Activated CD4-positive, alpha-beta T cell treated with anti-CD3 and anti-CD28 coated beads for 36 hours (primary cell): ENCODE measurements around the gene CAMTA1. TPM values are rescaled to one million over a fixed set of nuclear protein-coding genes. Genes with fewer than 3 reads are reported as not detected.

Experiments
- ATAC-seq: fragments of 200-7000 bp; cut with Tn5 transposase; one replicate; pipeline ENCODE4 v1.10.0; 2021; ENCODE audit warnings: mild to moderate bottlenecking, moderate library complexity
- CTCF ChIA-PET: fragments of 350-600 bp; sonication (Branson Sonifier 250); formaldehyde crosslinking; loops from one replicate; lab custom pipeline; 2021; ENCODE audit warnings: antibody characterized with exemption; lab: Charles Lee
- POLR2A ChIA-PET: fragments of 350-600 bp; sonication (Branson Sonifier 250); formaldehyde crosslinking; loops from one replicate; lab custom pipeline; 2021; ENCODE audit warnings: antibody characterized with exemption, inconsistent platforms; lab: Charles Lee
- DNase-seq: peaks from one replicate; pipeline ENCODE4 v3.0.0-alpha.2; 2020
- H3K27ac Mint-ChIP-seq: one replicate; pipeline ENCODE4 v1.8.0; 2021; ENCODE audit warnings: mixed read lengths
- H3K27me3 Mint-ChIP-seq: one replicate; pipeline ENCODE4 v1.8.0; 2021; ENCODE audit warnings: mixed read lengths
- H3K36me3 Mint-ChIP-seq: one replicate; pipeline ENCODE4 v1.8.0; 2021; ENCODE audit warnings: low read depth, mixed read lengths
- H3K4me1 Mint-ChIP-seq: one replicate; pipeline ENCODE4 v1.8.0; 2021; ENCODE audit warnings: mixed read lengths
- H3K4me3 Mint-ChIP-seq: one replicate; pipeline ENCODE4 v1.8.0; 2021; ENCODE audit warnings: mild to moderate bottlenecking, moderate library complexity, mixed read lengths
- H3K9me3 Mint-ChIP-seq: one replicate; pipeline ENCODE4 v1.8.0; 2021; ENCODE audit warnings: low read depth, mixed read lengths
- intact Hi-C, 2 experiments: fragments of 100-400 bp; cut with DNase I in 1 of 2; cut with micrococcal nuclease in 1 of 2; formaldehyde crosslinking; loops; one replicate each; pipeline versions ENCODE4 v1.14.2 to v1.15.1; 2022 to 2024; cut with DNase I, micrococcal nuclease
- total RNA-seq, 2 experiments: library from RNA; stranded (reverse); gene quantifications; one replicate each; pipeline ENCODE4 v1.2.3, GENCODE V29; 2021

The CAMTA1 gene
- total RNA-seq, 2 experiments from 2014 or later: 62.3 to 76.7 TPM

DNA sequence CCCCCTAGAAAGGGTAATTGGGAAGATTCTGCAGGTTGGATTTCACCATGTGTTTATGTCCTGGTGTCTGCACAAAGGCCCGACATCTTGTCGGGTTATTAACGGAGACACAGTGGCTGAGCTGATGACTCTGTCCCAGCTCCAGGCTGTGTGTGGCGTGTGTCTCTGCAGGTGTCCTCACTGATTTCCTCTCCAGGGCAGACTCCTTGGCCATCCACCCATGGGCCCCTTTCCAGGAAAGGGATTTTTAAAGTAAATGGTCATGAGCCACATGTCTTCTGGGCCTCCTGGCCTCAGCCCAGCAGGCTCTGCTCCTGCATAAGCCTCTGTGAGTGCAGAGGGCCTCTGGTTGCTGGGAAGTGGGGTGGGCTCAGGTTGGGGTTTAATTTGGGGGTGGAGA lies 567.1 kb downstream of the CAMTA1 start:
- intact Hi-C loops: no loop called here
- CTCF ChIA-PET: no interaction called here
- ATAC-seq: no peak

GRCh38 chr1:7352974-7353373 lies 567.7 kb downstream of the CAMTA1 start:
- intact Hi-C loops: no loop called here
- Mint-ChIP-seq H3K9me3 (no peaks in the 10 kb centered on the region), H3K27me3 (no peaks in the 10 kb centered on the region), H3K27ac (no peak overlapping the region), H3K36me3 (no peaks in the 10 kb centered on the region), H3K4me1 (no peaks in the 10 kb centered on the region), H3K4me3 (no peak overlapping the region)
- POLR2A ChIA-PET: no interaction called here
- CTCF ChIA-PET: no interaction called here
- ATAC-seq: no peak
- DNase-seq: no peak

More for the DNA sequence above, 567.1 kb downstream of the CAMTA1 start:
- H3K36me3 Mint-ChIP-seq: no peaks in the 10 kb centered on the region
- H3K27ac Mint-ChIP-seq: no peak overlapping the region
- H3K27me3 Mint-ChIP-seq: no peaks in the 10 kb centered on the region
- no peak overlapping the region for H3K4me3 Mint-ChIP-seq
- no peak for DNase-seq
- H3K9me3 Mint-ChIP-seq: no peaks in the 10 kb centered on the region
- POLR2A ChIA-PET: no interaction called here
- no peaks in the 10 kb centered on the region for H3K4me1 Mint-ChIP-seq

- ATAC-seq: no peak
- H3K27ac Mint-ChIP-seq: no peak overlapping the region
- H3K9me3 Mint-ChIP-seq: no peaks in the 10 kb centered on the region
- CTCF ChIA-PET: no interaction called here
- no peaks in the 10 kb centered on the region for H3K36me3 Mint-ChIP-seq
- no peaks in the 10 kb centered on the region for H3K27me3 Mint-ChIP-seq
- no peak overlapping the region for H3K4me3 Mint-ChIP-seq
- no peak for DNase-seq
- no peaks in the 10 kb centered on the region for H3K4me1 Mint-ChIP-seq
- POLR2A ChIA-PET: no interaction called here
- intact Hi-C loops: no loop called here
These were observed 570.4 kb downstream of the CAMTA1 start for GRCh38 chr1:7355646-7356045.

DNA sequence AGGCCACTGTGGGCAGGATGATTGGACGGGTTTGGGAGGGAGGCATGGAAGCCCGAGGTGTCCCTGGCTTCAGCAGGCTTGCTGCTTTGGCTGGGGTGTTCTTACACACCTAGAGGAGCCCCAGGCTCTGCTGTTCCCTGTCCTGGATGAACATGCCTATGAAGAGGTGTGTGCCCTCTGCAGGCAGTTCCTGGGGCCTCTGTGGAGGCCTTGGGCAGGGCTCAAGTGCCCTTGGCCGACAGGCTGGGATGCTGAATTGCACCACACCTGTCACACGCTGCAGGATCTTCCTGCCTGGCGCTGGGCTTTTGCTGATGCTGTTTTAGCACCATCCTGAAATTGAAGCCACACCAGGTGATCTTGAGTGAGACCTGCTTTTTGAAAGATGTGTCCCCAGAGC lies 570.8 kb downstream of the CAMTA1 start:
- no peak for DNase-seq
- POLR2A ChIA-PET: no interaction called here
- ATAC-seq: no peak
- intact Hi-C loops: no loop called here
- Mint-ChIP-seq H3K27me3 (peaks cover 3% of the 10 kb centered on the region), H3K27ac (no peak overlapping the region), H3K9me3 (no peaks in the 10 kb centered on the region), H3K4me3 (no peak overlapping the region), H3K36me3 (no peaks in the 10 kb centered on the region), H3K4me1 (no peaks in the 10 kb centered on the region)
- CTCF ChIA-PET: no interaction called here

GRCh38 chr1:7358425-7358824 lies 573.2 kb downstream of the CAMTA1 start:
- H3K4me3 Mint-ChIP-seq: no peak overlapping the region
- H3K27me3 Mint-ChIP-seq: peaks cover 4% of the 10 kb centered on the region
- CTCF ChIA-PET: interaction anchor here (0.7 kb wide), 1 partner anchor 315 kb away, joined by 3 read pairs; no protein-coding TSS in a partner anchor
- H3K36me3 Mint-ChIP-seq: no peaks in the 10 kb centered on the region
- DNase-seq (no peak), ATAC-seq (no peak)
- no peak overlapping the region for H3K27ac Mint-ChIP-seq
- POLR2A ChIA-PET: no interaction called here
- no peaks in the 10 kb centered on the region for H3K4me1 Mint-ChIP-seq
- intact Hi-C loops: no loop called here
- H3K9me3 Mint-ChIP-seq: no peaks in the 10 kb centered on the region

DNA sequence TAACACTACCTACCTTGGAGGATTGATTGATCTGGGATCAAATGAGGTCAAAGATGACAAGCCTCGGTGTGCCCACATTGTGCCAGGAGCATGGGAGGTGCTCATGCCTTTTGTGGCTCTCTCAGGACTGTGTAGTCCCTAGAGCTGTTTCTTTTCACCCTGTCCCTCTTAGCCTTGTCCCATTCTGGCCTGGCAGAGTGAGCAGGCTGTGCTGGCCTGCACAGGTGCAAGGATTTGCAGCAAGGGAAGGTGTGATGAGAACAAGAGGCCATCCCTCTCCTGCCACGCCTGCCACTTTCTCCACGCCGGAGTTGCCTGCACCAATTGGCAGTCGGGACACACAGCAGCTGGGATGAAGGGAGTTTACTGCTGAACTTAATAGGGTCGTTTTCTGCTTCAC lies 575.3 kb downstream of the CAMTA1 start:
- peaks cover 4% of the 10 kb centered on the region for H3K27me3 Mint-ChIP-seq
- no peaks in the 10 kb centered on the region for H3K9me3 Mint-ChIP-seq
- no peak for DNase-seq
- POLR2A ChIA-PET: no interaction called here
- CTCF ChIA-PET: no interaction called here
- H3K4me1 Mint-ChIP-seq: no peaks in the 10 kb centered on the region
- no peak overlapping the region for H3K27ac Mint-ChIP-seq
- no peak overlapping the region for H3K4me3 Mint-ChIP-seq
- no peak for ATAC-seq
- no peaks in the 10 kb centered on the region for H3K36me3 Mint-ChIP-seq
- intact Hi-C loops: no loop called here

GRCh38 chr1:7362947-7363346 lies 577.7 kb downstream of the CAMTA1 start:
- Mint-ChIP-seq H3K4me3 (no peak overlapping the region), H3K36me3 (no peaks in the 10 kb centered on the region), H3K27me3 (peaks cover 4% of the 10 kb centered on the region), H3K9me3 (no peaks in the 10 kb centered on the region), H3K4me1 (no peaks in the 10 kb centered on the region), H3K27ac (no peak overlapping the region)
- ATAC-seq (no peak), DNase-seq (no peak)
- intact Hi-C loops: no loop called here
- ChIA-PET CTCF (no interaction called here), POLR2A (no interaction called here)

- ChIA-PET POLR2A (no interaction called here), CTCF (no interaction called here)
- no peak for ATAC-seq
- H3K36me3 Mint-ChIP-seq: no peaks in the 10 kb centered on the region
- no peaks in the 10 kb centered on the region for H3K4me1 Mint-ChIP-seq
- H3K4me3 Mint-ChIP-seq: no peak overlapping the region
- no peak for DNase-seq
- peaks cover 4% of the 10 kb centered on the region for H3K27me3 Mint-ChIP-seq
- intact Hi-C loops: no loop called here
- no peak overlapping the region for H3K27ac Mint-ChIP-seq
- H3K9me3 Mint-ChIP-seq: no peaks in the 10 kb centered on the region
These were observed 578.2 kb downstream of the CAMTA1 start for GRCh38 chr1:7363450-7363849.

- ATAC-seq (no peak), DNase-seq (no peak)
- ChIA-PET CTCF (no interaction called here), POLR2A (no interaction called here)
- Mint-ChIP-seq H3K36me3 (no peaks in the 10 kb centered on the region), H3K9me3 (no peaks in the 10 kb centered on the region), H3K27ac (no peak overlapping the region), H3K4me1 (no peaks in the 10 kb centered on the region), H3K4me3 (no peak overlapping the region), H3K27me3 (peaks cover 4% of the 10 kb centered on the region)
- intact Hi-C loops: no loop called here
These were observed 580.5 kb downstream of the CAMTA1 start for GRCh38 chr1:7365706-7366105.

DNA sequence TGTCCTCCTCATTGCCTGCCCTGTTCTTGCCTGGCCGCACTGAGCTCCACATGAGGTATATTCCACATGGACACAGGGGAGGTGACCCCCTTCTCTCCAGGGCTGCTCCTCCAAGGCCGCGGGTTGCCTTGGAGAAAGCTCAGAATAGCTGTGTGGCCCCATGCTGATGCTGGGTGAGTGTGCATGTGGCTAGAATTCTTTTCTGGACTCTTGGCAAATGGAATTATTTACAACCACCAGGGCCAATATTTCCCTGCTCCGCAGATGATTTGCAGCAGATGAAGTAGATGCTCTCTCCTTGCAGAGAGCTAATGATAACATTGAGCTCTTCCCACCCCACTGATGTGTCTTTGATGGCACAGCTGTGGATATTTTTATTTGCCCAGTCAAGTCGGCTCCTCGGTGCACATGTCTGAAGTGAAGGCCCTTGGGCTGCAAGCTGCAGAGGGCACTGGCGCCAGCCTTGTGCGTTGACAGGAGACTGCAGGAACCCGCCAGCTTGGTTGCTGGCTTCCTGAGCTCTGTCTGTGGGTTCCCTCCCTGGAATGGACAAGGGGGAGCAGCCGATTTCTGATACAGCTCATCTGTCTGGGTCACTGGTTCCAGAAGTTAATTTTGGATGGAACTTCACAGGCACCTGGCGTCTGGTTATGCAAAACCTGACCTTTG lies 581.2 kb downstream of the CAMTA1 start:
- H3K27ac Mint-ChIP-seq: no peak overlapping the region
- CTCF ChIA-PET: no interaction called here
- POLR2A ChIA-PET: no interaction called here

DNA sequence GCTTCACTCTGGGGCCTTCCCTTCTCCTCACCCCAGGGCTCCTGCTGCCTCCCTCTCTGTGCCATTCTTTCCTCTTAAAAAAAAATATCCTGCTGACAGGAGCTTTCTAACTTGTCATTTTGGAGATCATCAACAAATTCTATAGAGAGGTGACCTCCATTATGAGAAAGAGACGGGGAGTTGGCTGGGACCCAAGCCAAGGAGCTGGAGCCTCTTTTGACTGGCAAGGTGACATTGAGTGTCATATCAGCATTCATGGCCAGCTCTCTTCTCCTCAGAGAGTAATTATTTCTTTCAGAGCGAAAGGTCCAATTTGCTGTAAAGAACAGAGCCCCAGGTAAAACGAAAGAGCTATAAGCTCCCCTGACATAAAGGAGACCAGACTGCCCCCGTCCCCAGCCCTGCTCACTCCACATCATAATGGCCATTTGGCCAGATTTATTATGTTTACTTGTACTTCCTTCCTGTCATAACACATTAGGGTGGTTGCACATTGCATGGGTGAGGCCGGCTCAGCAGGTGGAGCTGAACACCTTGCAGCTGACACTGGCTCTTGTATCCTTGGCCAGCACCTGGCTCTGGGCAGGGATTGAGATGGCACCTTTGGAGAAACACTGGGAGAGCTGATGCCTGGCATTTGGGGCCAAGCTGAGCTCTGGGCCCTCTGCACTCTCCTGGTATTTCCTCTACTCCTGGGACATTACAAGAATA lies 581.9 kb downstream of the CAMTA1 start:
- no peaks in the 10 kb centered on the region for H3K36me3 Mint-ChIP-seq
- H3K27me3 Mint-ChIP-seq: no peaks in the 10 kb centered on the region
- ChIA-PET POLR2A (no interaction called here), CTCF (no interaction called here)
- no peaks in the 10 kb centered on the region for H3K4me1 Mint-ChIP-seq
- no peak overlapping the region for H3K27ac Mint-ChIP-seq
- intact Hi-C loops: no loop called here
- no peak overlapping the region for H3K4me3 Mint-ChIP-seq
- no peaks in the 10 kb centered on the region for H3K9me3 Mint-ChIP-seq
- DNase-seq (no peak), ATAC-seq (no peak)

More for the DNA sequence above, 581.2 kb downstream of the CAMTA1 start:
- ATAC-seq: no peak
- Mint-ChIP-seq H3K4me3 (no peak overlapping the region), H3K36me3 (no peaks in the 10 kb centered on the region), H3K9me3 (no peaks in the 10 kb centered on the region), H3K27me3 (no peaks in the 10 kb centered on the region), H3K4me1 (no peaks in the 10 kb centered on the region)
- DNase-seq: no peak
- intact Hi-C loops: no loop called here

GRCh38 chr1:7369866-7370265 lies 584.6 kb downstream of the CAMTA1 start:
- POLR2A ChIA-PET: no interaction called here
- ATAC-seq (no peak), DNase-seq (no peak)
- Mint-ChIP-seq H3K27me3 (no peaks in the 10 kb centered on the region), H3K27ac (no peak overlapping the region), H3K4me1 (no peaks in the 10 kb centered on the region), H3K36me3 (no peaks in the 10 kb centered on the region), H3K9me3 (no peaks in the 10 kb centered on the region), H3K4me3 (no peak overlapping the region)
- intact Hi-C loops: no loop called here
- CTCF ChIA-PET: no interaction called here
